KMS-11 (cell line): ENCODE measurements around the gene MAIP1.

Experiments
- H2AFZ ChIP-seq: fragments of 200-600 bp; sonication (generic); 2 replicates; pipeline ENCODE4 v1.6.1; 2016; ENCODE audit warnings: antibody characterized with exemption, mixed run types, low read depth
- H3K27ac ChIP-seq: fragments of 200-600 bp; sonication (generic); 2 replicates; pipeline ENCODE4 v1.6.1; 2016; ENCODE audit warnings: mild to moderate bottlenecking, mixed run types
- H3K27me3 ChIP-seq: fragments of 200-600 bp; sonication (generic); 2 replicates; pipeline ENCODE4 v1.6.1; 2017; ENCODE audit warnings: mild to moderate bottlenecking, low read depth, mixed run types, moderate library complexity; ENCODE audit not compliant: insufficient read depth
- H3K36me3 ChIP-seq: fragments of 200-600 bp; sonication (generic); 2 replicates; pipeline ENCODE4 v1.6.1; 2017; ENCODE audit warnings: mild to moderate bottlenecking, mixed run types; ENCODE audit not compliant: insufficient read depth
- H3K4me1 ChIP-seq: fragments of 200-600 bp; sonication (generic); 2 replicates; pipeline ENCODE4 v1.6.1; 2016; ENCODE audit warnings: mild to moderate bottlenecking, low read depth, mixed run types; ENCODE audit not compliant: poor library complexity, severe bottlenecking
- H3K4me2 ChIP-seq: fragments of 200-600 bp; sonication (generic); 2 replicates; pipeline ENCODE4 v1.7.0; 2016; ENCODE audit warnings: mild to moderate bottlenecking, mixed run types
- H3K4me3 ChIP-seq: fragments of 200-600 bp; sonication (generic); IDR thresholded peaks from 2 replicates; pipeline ENCODE4 v1.6.1; 2017; ENCODE audit warnings: low read depth, low read length, mixed read lengths; ENCODE audit not compliant: insufficient read depth
- H3K79me2 ChIP-seq: fragments of 200-600 bp; sonication (generic); 2 replicates; pipeline ENCODE4 v1.6.1; 2016; ENCODE audit warnings: low read depth, mixed run types; ENCODE audit not compliant: insufficient read depth
- H3K9ac ChIP-seq: fragments of 200-600 bp; sonication (generic); 2 replicates; pipeline ENCODE4 v1.6.1; 2016; ENCODE audit warnings: mild to moderate bottlenecking, mixed run types
- H4K20me1 ChIP-seq: fragments of 200-600 bp; sonication (generic); 2 replicates; pipeline ENCODE4 v1.6.1; 2016; ENCODE audit warnings: mild to moderate bottlenecking, mixed run types; ENCODE audit not compliant: insufficient read depth
- CTCF ChIP-seq: fragments of 200-600 bp; sonication (generic); conservative IDR thresholded peaks from 2 replicates; pipeline ENCODE4 v1.6.1; 2017; ENCODE audit warnings: low read depth, mild to moderate bottlenecking, antibody characterized with exemption, low read length, moderate library complexity, mixed read lengths

The MAIP1 gene

GRCh38 chr2:199933466-199933865 is 21.9 kb upstream of the MAIP1 start:
- H3K9ac ChIP-seq = no peak overlapping the region
- H3K4me1 ChIP-seq = peaks cover 5% of the 10 kb centered on the region
- H3K4me3 ChIP-seq = no peak overlapping the region
- no peak for TF ChIP-seq CTCF
- H3K79me2 ChIP-seq = no peaks in the 10 kb centered on the region
- no peak overlapping the region for H2AFZ ChIP-seq
- H3K27ac ChIP-seq = no peak overlapping the region
- H3K4me2 ChIP-seq = no peak overlapping the region
- H3K36me3 ChIP-seq = no peaks in the 10 kb centered on the region
- H4K20me1 ChIP-seq = no peaks in the 10 kb centered on the region
- H3K27me3 ChIP-seq = no peaks in the 10 kb centered on the region

- no peak overlapping the region for H2AFZ ChIP-seq
- H3K27ac ChIP-seq = no peak overlapping the region
- H3K4me1 ChIP-seq = peaks cover 34% of the 10 kb centered on the region
- no peak overlapping the region for H3K9ac ChIP-seq
- H4K20me1 ChIP-seq = no peaks in the 10 kb centered on the region
- no peak overlapping the region for H3K4me2 ChIP-seq
- TF ChIP-seq CTCF = no peak
- no peak overlapping the region for H3K4me3 ChIP-seq
- no peaks in the 10 kb centered on the region for H3K79me2 ChIP-seq
- H3K27me3 ChIP-seq = no peaks in the 10 kb centered on the region
- H3K36me3 ChIP-seq = no peaks in the 10 kb centered on the region
These were observed 18.8 kb upstream of the MAIP1 start for GRCh38 chr2:199936554-199936953.

- TF ChIP-seq CTCF = peak; percentile 56
- Histone ChIP-seq H3K79me2 (no peaks in the 10 kb centered on the region; the same call in 1 of the 2 replicates), H3K4me1 (peaks cover 41% of the 10 kb centered on the region), H2AFZ (no peak overlapping the region), H3K36me3 (no peaks in the 10 kb centered on the region; the same call in 1 of the 2 replicates), H3K27ac (no peak overlapping the region), H3K27me3 (no peaks in the 10 kb centered on the region), H4K20me1 (no peaks in the 10 kb centered on the region), H3K9ac (no peak overlapping the region), H3K4me3 (no peak overlapping the region), H3K4me2 (no peak overlapping the region)
These were observed 15.0 kb upstream of the MAIP1 start for GRCh38 chr2:199940373-199940772.

- Histone ChIP-seq H3K36me3 (no peaks in the 10 kb centered on the region; the same call in 1 of the 2 replicates), H3K4me1 (peaks cover 37% of the 10 kb centered on the region), H3K4me3 (no peak overlapping the region), H3K79me2 (no peaks in the 10 kb centered on the region; the same call in 1 of the 2 replicates), H2AFZ (no peak overlapping the region), H3K4me2 (no peak overlapping the region), H3K9ac (no peak overlapping the region), H4K20me1 (no peaks in the 10 kb centered on the region), H3K27me3 (no peaks in the 10 kb centered on the region), H3K27ac (no peak overlapping the region)
- no peak for TF ChIP-seq CTCF
These were observed 12.0 kb upstream of the MAIP1 start for GRCh38 chr2:199943373-199943772.
